Tongue (tissue), 2 donors: Measurements from ENCODE around the gene POLR1A. TPM values are rescaled to one million over a fixed set of nuclear protein-coding genes. Genes with fewer than 3 reads are reported as not detected.

Experiments
- DNase-seq: peaks from one replicate; pipeline ENCODE4 v3.0.0-alpha.2; 2015
- total RNA-seq: library from RNA; depleted of rRNA; stranded (reverse); fragments of >200 nt; gene quantifications from one replicate; pipeline ENCODE4 v1.2.3, GENCODE V29; 2014

The POLR1A gene
- total RNA-seq, result 19.8 TPM

GRCh38 chr2:86105252-86105968 is at the start of gene POLR1A:
Gene POLR1A (minus strand): TSS chr2:86105886. CDS start chr2:86105776, 110 bp downstream.
- peak; percentile 98 for DNase-seq

GRCh38 chr2:86150502-86150901 is 44.8 kb upstream of the POLR1A start:
- no peak for DNase-seq

- DNase-seq, result no peak
Measured at GRCh38 chr2:86147793-86148192, 42.1 kb upstream of the POLR1A start.

GRCh38 chr2:86143926-86144685 is 38.4 kb upstream of the POLR1A start:
- no peak for DNase-seq

GRCh38 chr2:86143307-86143706 is 37.6 kb upstream of the POLR1A start:
- DNase-seq, result no peak

- DNase-seq, result no peak
Measured at GRCh38 chr2:86142436-86143257, 37.0 kb upstream of the POLR1A start.

- no peak for DNase-seq
Measured at GRCh38 chr2:86140969-86141392, 35.3 kb upstream of the POLR1A start.

- no peak for DNase-seq
Measured at GRCh38 chr2:86139981-86140380, 34.3 kb upstream of the POLR1A start.

- no peak for DNase-seq
Measured at GRCh38 chr2:86138736-86139625, 33.3 kb upstream of the POLR1A start.

- DNase-seq, result no peak
Measured at GRCh38 chr2:86136141-86136540, 30.5 kb upstream of the POLR1A start.

GRCh38 chr2:86135653-86136052 is 30.0 kb upstream of the POLR1A start:
- no peak for DNase-seq

GRCh38 chr2:86134709-86135108 is 29.0 kb upstream of the POLR1A start:
- no peak for DNase-seq

GRCh38 chr2:86124683-86125082 is 19.0 kb upstream of the POLR1A start:
- DNase-seq, result no peak

GRCh38 chr2:86123328-86123925 is 17.7 kb upstream of the POLR1A start:
- no peak for DNase-seq

GRCh38 chr2:86118130-86118529 is 12.4 kb upstream of the POLR1A start:
- no peak for DNase-seq

GRCh38 chr2:86107031-86107430 is 1.3 kb upstream of the POLR1A start:
- no peak for DNase-seq

- peak; percentile 98 for DNase-seq
Measured at GRCh38 chr2:86105969-86106945, 571 bp upstream of the POLR1A start, which contains the start of gene PTCD3. Gene PTCD3 (plus strand): TSS chr2:86106235. CDS start chr2:86106248, 13 bp downstream.

- DNase-seq, result no peak
Measured at GRCh38 chr2:86102157-86102556, 3.5 kb downstream of the POLR1A start.

- no peak for DNase-seq
Measured at GRCh38 chr2:86097913-86098312, 7.8 kb downstream of the POLR1A start.
